Measurements from ENCODE around the gene CASS4. TPM values are rescaled to one million over a fixed set of nuclear protein-coding genes. Genes with fewer than 3 reads are reported as not detected.

CASS4 gene
- total RNA-seq, 1 experiment from 2014 or later = 0.15 TPM

GRCh38 chr20:56453352-56453751, 41.3 kb downstream of the CASS4 start:
- DNase-seq (ENCODE audit: low read depth, low spot score) = no peak
- POLR2A ChIA-PET = no interaction called here
- Histone ChIP-seq H3K4me1 (ENCODE audit: control insufficient read depth, insufficient read depth, low read length) (no peaks in the 10 kb centered on the region), H3K36me3 (ENCODE audit: control insufficient read depth, insufficient read depth, low read length) (no peaks in the 10 kb centered on the region), H3K9me3 (ENCODE audit: control insufficient read depth, insufficient read depth, low read depth, low read length) (no peaks in the 10 kb centered on the region), H3K27ac (ENCODE audit: low read length) (no peak overlapping the region), H3K4me3 (ENCODE audit: low read depth in 2 of 2, low read length in 2 of 2) (no peak overlapping the region), H3K27me3 (ENCODE audit: control insufficient read depth, insufficient read depth, low read length) (no peaks in the 10 kb centered on the region)
- CTCF ChIA-PET = no interaction called here
- intact Hi-C loops (cut with micrococcal nuclease; ENCODE audit: unreplicated experiment) (no loop called here), in situ Hi-C loops (cut with HindIII; ENCODE audit: low pct_unique_long_range_greater_than_20kb, low sequenced_read_pairs) (no loop called here)
- ATAC-seq = no peak
- TF ChIP-seq TCF7L2 (IDR thresholded peaks at IDR 0.05; ENCODE audit: low read depth, low read length) = no peak
- TF ChIP-seq, protein P1, sequence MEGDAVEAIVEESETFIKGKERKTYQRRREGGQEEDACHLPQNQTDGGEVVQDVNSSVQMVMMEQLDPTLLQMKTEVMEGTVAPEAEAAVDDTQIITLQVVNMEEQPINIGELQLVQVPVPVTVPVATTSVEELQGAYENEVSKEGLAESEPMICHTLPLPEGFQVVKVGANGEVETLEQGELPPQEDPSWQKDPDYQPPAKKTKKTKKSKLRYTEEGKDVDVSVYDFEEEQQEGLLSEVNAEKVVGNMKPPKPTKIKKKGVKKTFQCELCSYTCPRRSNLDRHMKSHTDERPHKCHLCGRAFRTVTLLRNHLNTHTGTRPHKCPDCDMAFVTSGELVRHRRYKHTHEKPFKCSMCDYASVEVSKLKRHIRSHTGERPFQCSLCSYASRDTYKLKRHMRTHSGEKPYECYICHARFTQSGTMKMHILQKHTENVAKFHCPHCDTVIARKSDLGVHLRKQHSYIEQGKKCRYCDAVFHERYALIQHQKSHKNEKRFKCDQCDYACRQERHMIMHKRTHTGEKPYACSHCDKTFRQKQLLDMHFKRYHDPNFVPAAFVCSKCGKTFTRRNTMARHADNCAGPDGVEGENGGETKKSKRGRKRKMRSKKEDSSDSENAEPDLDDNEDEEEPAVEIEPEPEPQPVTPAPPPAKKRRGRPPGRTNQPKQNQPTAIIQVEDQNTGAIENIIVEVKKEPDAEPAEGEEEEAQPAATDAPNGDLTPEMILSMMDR (IDR thresholded peaks at IDR 0.05) = no peak
- TF ChIP-seq SIN3A (IDR thresholded peaks at IDR 0.05; ENCODE audit: borderline replicate concordance, insufficient read depth, low read depth, low read length) = no peak
- TF ChIP-seq REST (IDR thresholded peaks at IDR 0.05; ENCODE audit: insufficient read depth in 1 of 2, low read depth in 2 of 2, low read length in 1 of 2) = no peak
- no peak for TF ChIP-seq POLR2AphosphoS5 (IDR thresholded peaks at IDR 0.05; ENCODE audit: low read depth, low read length)
- no TSS peak for BruUV-seq (replicated peaks)

DNA sequence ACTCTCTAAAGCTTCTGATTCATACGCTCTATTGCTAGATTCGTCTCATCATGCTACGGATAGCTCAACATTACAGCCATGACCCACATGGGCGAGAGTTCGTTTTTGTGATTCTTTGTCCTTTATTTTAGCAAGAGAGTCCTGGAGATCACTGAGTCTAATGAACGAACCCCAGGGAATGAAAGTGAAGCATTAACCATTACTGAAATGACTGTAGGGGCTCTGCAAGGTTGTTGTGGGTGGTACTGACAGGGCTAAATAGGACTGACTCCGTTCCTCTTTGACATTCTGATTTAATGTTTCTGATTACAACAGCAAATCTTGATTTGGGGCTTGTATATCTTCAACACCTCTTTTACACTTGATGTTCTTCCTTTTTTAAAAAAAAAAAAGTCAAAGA, 42.7 kb downstream of the CASS4 start:
- ChIA-PET POLR2A (no interaction called here), CTCF (no interaction called here)
- ATAC-seq = no peak

More for the DNA sequence above, 42.7 kb downstream of the CASS4 start:
- no peak overlapping the region for H3K27ac ChIP-seq (ENCODE audit: low read length)
- intact Hi-C loops (cut with micrococcal nuclease; ENCODE audit: unreplicated experiment) (no loop called here), in situ Hi-C loops (cut with HindIII; ENCODE audit: low pct_unique_long_range_greater_than_20kb, low sequenced_read_pairs) (no loop called here)
- no peaks in the 10 kb centered on the region for H3K9me3 ChIP-seq (ENCODE audit: control insufficient read depth, insufficient read depth, low read depth, low read length)
- no peak overlapping the region for H3K4me3 ChIP-seq (ENCODE audit: low read depth in 2 of 2, low read length in 2 of 2)
- no peaks in the 10 kb centered on the region for H3K27me3 ChIP-seq (ENCODE audit: control insufficient read depth, insufficient read depth, low read length)
- no peak for TF ChIP-seq POLR2AphosphoS5 (IDR thresholded peaks at IDR 0.05; ENCODE audit: low read depth, low read length)
- TF ChIP-seq TCF7L2 (IDR thresholded peaks at IDR 0.05; ENCODE audit: low read depth, low read length) = no peak
- TF ChIP-seq REST (IDR thresholded peaks at IDR 0.05; ENCODE audit: insufficient read depth in 1 of 2, low read depth in 2 of 2, low read length in 1 of 2) = no peak
- DNase-seq (ENCODE audit: low read depth, low spot score) = no peak
- no peaks in the 10 kb centered on the region for H3K4me1 ChIP-seq (ENCODE audit: control insufficient read depth, insufficient read depth, low read length)
- H3K36me3 ChIP-seq (ENCODE audit: control insufficient read depth, insufficient read depth, low read length) = no peaks in the 10 kb centered on the region
- BruUV-seq (replicated peaks) = no TSS peak

Measured in Panc1 (cell line).